SK-N-MC (cell line): ENCODE measurements around the gene PROSER3.
A peak's percentile ranks its signal among the peaks of the same experiment; 100 is the strongest.

Experiments used
- DNase-seq: peaks from one replicate; pipeline ENCODE4 v3.0.0-alpha.2; 2011; ENCODE audit warnings: low read depth, low spot score
- H3K27ac ChIP-seq: fragments of 200-600 bp; sonication (generic); 2 replicates; pipeline ENCODE4 v1.5.1; 2016; ENCODE audit warnings: mixed run types
- H3K36me3 ChIP-seq: fragments of 200-600 bp; sonication (generic); 2 replicates; pipeline ENCODE4 v1.6.1; 2017; ENCODE audit warnings: antibody characterized with exemption, low read length, mixed read lengths; ENCODE audit not compliant: insufficient read depth
- H3K4me3 ChIP-seq: fragments of 200-600 bp; sonication (generic); 2 replicates; pipeline ENCODE4 v1.5.1; 2016
- H3K9ac ChIP-seq: fragments of 200-600 bp; sonication (generic); 2 replicates; pipeline ENCODE4 v1.8.0; 2017; ENCODE audit warnings: mixed run types, mixed read lengths; ENCODE audit not compliant: insufficient read length
- H3K9me3 ChIP-seq: fragments of 200-600 bp; sonication (generic); 2 replicates; pipeline ENCODE4 v1.6.1; 2017; ENCODE audit warnings: low read depth, mild to moderate bottlenecking, antibody characterized with exemption, low read length, moderate library complexity, mixed read lengths
- EZH2 ChIP-seq: fragments of 200-600 bp; sonication (generic); IDR thresholded peaks from one replicate; pipeline ENCODE4 v1.6.1; 2017; ENCODE audit warnings: antibody characterized with exemption
- FOXP2 ChIP-seq: optimal IDR thresholded peaks from 2 replicates; pipeline ENCODE3; 2011; ENCODE audit warnings: mild to moderate bottlenecking, moderate library complexity; ENCODE audit not compliant: insufficient read depth; ENCODE audit errors: extremely low read length, control extremely low read depth
- POLR2AphosphoS5 ChIP-seq: IDR thresholded peaks from 2 replicates; pipeline ENCODE4 v1.6.1; 2012; ENCODE audit warnings: mild to moderate bottlenecking, low read depth, low read length, borderline replicate concordance

Gene PROSER3

DNA sequence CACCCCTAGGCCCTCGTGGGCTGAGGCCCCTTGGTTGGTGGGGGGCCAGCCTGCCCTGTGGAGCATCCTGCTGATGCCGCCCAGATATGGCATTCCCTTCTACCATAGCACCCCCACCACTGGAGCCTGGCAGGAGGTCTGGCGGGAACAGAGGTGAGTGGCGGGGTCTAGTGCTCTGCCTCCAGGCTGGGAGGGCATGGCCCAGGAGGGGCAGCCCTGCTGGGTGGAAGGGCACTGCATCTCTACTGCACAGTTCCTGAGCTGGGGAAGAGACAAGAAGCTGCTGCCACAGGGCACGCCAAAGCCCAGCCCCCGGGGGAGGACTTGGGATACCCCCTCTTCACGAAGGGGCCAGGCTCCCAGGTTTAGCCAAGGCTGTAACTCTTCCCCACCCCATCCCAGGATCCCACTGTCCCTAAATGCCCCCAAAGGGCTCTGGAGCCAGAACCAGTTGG, 42.6 kb upstream of the PROSER3 start:
- H3K9me3 ChIP-seq, result no peaks in the 10 kb centered on the region
- no peak overlapping the region for H3K9ac ChIP-seq
- TF ChIP-seq FOXP2, result no peak
- no peak for TF ChIP-seq POLR2AphosphoS5
- no peak for TF ChIP-seq EZH2
- peaks cover 7% of the 10 kb centered on the region; the same call in 1 of the 2 replicates for H3K36me3 ChIP-seq
- H3K4me3 ChIP-seq, result no peak overlapping the region
- DNase-seq, result no peak
- no peak overlapping the region for H3K27ac ChIP-seq

DNA sequence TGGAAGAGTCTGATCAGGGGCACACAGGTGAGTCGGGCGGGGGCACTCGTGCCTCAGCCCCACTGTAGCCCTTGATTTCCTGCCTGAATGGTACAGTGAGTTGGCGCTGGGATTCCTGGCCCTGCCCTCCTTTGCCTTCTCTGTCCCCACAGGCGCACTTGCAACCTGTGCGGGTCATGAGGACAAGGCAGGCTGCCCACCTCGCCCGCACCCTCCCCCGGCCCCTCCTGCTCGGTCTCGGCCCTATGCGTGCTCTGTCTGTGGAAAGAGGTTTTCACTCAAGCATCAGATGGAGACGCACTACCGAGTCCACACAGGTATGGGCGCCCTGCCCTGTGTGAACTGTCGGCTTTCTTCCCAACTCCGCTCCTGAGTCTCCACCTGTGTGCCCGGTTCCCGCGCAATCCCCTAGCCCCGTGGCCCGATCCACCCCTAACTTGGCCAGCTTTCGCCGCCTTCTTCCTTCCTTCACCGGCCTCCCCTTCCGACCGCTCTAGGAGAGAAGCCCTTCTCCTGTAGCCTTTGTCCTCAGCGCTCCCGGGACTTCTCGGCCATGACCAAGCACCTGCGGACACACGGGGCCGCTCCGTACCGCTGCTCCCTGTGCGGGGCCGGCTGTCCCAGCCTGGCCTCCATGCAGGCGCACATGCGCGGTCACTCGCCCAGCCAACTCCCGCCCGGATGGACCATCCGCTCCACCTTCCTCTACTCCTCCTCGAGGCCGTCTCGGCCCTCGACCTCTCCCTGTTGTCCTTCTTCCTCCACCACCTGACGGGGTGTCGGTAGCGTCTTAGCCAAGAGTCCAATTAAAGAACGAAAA, 41.8 kb upstream of the PROSER3 start:
- H3K27ac ChIP-seq, result no peak overlapping the region
- TF ChIP-seq FOXP2 (no peak), EZH2 (no peak), POLR2AphosphoS5 (no peak)

DNA sequence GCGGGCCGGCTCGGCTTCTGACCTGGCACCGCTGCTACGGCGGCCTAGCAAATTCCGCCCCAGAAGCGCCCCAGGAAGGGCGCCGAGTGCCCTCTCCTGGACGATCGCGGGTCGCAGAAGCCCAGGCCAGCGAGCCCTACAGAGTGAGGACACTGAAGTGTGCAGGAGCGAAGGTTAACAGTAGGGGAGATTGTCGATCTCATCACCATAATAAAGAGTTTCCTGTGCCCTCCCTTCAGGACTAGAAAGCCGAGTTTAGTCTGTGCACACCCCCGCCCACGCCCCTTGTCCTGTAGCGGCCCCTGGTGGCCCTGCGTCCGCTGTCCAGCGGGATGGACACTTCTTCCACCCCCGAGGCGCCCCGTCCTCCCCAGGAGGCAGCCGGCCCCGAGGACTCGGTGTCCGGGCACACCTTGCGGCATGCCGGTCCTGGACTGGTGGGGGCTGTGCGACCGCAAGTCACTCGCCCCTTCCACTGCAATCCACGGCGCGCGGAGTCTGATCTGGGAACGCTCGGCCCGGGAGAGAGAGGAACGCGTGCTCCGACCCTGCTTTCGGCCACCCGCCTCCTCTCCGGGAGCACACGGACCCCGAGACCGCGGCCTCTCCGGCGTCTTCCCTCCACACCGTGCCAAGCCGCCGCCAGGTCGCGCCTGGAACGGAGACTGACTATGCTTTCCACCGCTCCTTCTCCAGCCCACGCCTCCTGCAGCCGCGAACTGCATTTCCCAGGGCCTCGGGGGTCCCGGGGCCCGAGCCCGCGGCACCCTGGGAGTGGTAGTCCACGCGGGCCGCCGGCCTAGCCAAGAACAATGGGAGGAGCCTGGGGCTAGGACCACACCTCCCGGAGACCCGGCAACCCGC, 40.9 kb upstream of the PROSER3 start:
- Histone ChIP-seq H3K9ac (peak overlapping the region; percentile 67), H3K36me3 (peaks cover 13% of the 10 kb centered on the region; the same call in 1 of the 2 replicates), H3K27ac (peak overlapping the region; percentile 76; the same call in 1 of the 2 replicates), H3K4me3 (peak overlapping the region; percentile 93), H3K9me3 (no peaks in the 10 kb centered on the region)
- no peak for TF ChIP-seq EZH2
- TF ChIP-seq POLR2AphosphoS5, result peak; percentile 58; the same call in 1 of the 2 replicates
- peak; percentile 52 for DNase-seq

More for the DNA sequence above, 41.8 kb upstream of the PROSER3 start:
- H3K36me3 ChIP-seq, result peaks cover 7% of the 10 kb centered on the region; the same call in 1 of the 2 replicates
- H3K4me3 ChIP-seq, result peak overlapping the region; percentile 93
- no peak for DNase-seq
- H3K9me3 ChIP-seq, result no peaks in the 10 kb centered on the region
- no peak overlapping the region for H3K9ac ChIP-seq

DNA sequence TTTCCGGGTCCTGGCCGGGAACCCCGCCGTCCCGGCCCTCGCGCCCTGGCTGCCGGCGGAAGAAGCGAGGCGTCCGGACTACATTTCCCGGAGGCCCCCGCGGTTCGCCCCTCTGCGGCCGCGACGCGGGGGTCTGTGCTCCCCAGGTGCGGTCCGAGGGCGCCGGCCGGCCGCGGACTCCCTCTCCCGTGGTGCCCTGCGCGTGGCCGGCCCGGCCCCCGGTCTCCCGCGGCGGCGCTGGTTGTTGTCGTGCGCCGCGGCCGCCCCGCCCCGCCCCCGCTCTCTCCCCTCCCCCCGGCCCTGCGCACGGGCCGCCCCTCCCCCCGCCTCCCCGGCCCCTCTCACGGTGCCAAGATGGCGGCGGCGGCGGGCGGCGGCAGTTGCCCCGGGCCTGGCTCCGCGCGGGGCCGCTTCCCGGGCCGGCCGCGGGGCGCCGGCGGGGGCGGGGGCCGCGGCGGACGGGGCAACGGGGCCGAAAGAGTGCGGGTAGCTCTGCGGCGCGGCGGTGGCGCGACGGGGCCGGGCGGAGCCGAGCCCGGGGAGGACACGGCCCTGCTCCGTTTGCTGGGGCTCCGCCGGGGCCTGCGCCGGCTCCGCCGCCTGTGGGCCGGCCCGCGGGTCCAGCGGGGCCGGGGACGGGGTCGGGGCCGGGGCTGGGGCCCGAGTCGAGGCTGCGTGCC, 40.2 kb upstream of the PROSER3 start, which contains the start of gene KMT2B:
Gene KMT2B, plus strand, starts transcription at position 339 of the 680 bp plus-strand sequence. Its CDS starts 16 bp downstream, at position 355.
- Histone ChIP-seq H3K9me3 (no peaks in the 10 kb centered on the region), H3K9ac (peak within 1 kb of the TSS; percentile 92), H3K27ac (peak within 1 kb of the TSS; percentile 76; the same call in 1 of the 2 replicates), H3K4me3 (peak within 1 kb of the TSS; percentile 93), H3K36me3 (peaks cover 20% of the 10 kb centered on the region; the same call in 1 of the 2 replicates)
- DNase-seq, result no peak
- TF ChIP-seq POLR2AphosphoS5 (no peak), EZH2 (no peak), FOXP2 (no peak)

DNA sequence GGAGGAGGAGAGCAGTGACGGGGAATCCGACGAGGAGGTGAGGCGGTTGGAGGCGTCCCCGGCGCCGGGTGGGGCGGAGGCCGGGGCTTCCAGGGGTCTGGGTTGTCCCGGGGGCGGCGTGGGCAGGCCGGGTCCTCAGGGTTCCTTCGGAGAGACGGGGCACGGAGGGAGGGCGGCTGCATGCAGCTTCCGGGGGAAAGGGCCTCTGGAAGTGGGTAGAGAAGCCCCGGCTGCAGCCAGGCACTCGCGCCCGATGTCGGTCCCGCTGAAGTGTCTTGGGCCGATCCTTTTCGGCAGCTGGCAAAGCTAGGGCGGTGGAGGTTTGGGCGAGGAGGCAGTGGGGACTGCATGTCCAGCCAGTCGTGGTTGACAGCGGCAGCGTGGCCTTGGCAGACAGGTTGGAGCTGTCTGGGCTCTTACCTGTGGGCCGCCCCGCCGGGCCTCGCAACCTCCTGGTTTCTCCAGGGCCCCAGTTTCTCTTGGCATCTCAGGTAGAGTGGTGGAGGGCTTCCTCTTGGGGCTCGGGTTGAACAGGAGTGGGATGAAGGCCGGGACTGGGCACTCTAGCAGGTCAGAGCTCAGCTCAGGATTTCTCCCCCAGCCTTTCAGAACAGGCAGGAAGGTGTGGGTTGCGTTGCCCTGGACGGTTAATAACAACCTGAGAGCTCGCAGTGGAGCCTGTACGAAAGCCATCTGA, 39.5 kb upstream of the PROSER3 start:
- no peak for DNase-seq
- Histone ChIP-seq H3K27ac (peak overlapping the region; percentile 46; the same call in 1 of the 2 replicates), H3K9ac (peak overlapping the region; percentile 92), H3K4me3 (peak overlapping the region; percentile 90), H3K9me3 (no peaks in the 10 kb centered on the region), H3K36me3 (peaks cover 27% of the 10 kb centered on the region; the same call in 1 of the 2 replicates)
- TF ChIP-seq FOXP2 (no peak), EZH2 (no peak), POLR2AphosphoS5 (no peak)

DNA sequence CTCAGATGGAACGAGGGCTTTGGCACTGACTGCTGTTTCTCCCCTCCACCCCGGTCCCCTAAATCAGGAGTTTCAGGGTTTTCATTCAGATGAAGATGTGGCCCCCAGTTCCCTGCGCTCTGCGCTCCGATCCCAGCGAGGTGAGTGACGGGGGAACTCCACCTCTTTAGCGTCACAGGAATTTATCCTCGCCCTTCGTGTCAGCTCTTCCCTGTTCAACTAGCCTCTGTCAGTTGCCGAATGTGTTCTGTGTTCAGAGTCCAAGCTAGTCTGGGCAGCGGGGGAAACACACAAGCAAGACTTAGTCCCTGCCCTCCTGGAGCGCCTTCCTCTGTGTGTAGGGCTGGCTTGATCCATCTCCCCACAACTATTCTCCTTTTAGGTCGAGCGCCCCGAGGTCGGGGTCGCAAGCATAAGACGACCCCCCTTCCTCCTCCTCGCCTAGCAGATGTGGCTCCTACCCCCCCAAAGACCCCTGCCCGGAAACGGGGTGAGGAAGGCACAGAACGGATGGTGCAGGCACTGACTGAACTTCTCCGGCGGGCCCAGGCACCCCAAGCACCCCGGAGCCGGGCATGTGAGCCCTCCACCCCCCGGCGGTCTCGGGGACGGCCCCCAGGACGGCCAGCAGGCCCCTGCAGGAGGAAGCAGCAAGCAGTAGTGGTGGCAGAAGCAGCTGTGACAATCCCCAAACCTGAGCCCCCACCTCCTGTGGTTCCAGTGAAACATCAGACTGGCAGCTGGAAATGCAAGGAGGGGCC, 38.4 kb upstream of the PROSER3 start:
- peak overlapping the region; percentile 90 for H3K4me3 ChIP-seq
- peak overlapping the region; percentile 92 for H3K9ac ChIP-seq
- TF ChIP-seq EZH2 (no peak), POLR2AphosphoS5 (no peak)
- H3K36me3 ChIP-seq, result peaks cover 38% of the 10 kb centered on the region; the same call in 1 of the 2 replicates
- H3K9me3 ChIP-seq, result no peaks in the 10 kb centered on the region
- no peak for DNase-seq
- no peak overlapping the region for H3K27ac ChIP-seq

DNA sequence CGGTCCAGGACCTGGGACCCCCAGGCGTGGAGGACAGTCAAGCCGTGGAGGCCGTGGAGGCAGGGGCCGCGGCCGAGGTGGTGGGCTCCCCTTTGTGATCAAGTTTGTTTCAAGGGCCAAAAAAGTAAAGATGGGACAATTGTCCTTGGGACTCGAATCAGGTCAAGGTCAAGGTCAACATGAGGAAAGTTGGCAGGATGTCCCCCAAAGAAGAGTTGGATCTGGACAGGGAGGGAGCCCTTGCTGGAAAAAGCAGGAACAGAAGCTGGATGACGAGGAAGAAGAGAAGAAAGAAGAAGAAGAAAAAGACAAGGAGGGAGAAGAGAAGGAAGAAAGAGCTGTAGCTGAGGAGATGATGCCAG, 37.8 kb upstream of the PROSER3 start:
- H3K27ac ChIP-seq, result no peak overlapping the region
- peaks cover 43% of the 10 kb centered on the region; the same call in 1 of the 2 replicates for H3K36me3 ChIP-seq

More for the DNA sequence above, 37.8 kb upstream of the PROSER3 start:
- Histone ChIP-seq H3K4me3 (no peak overlapping the region), H3K9me3 (no peaks in the 10 kb centered on the region), H3K9ac (no peak overlapping the region)
- no peak for DNase-seq
- no peak for TF ChIP-seq POLR2AphosphoS5
- TF ChIP-seq FOXP2, result no peak
